ENCODE data around the gene KRTAP5-6. TPM values are rescaled to one million over a fixed set of nuclear protein-coding genes. Genes with fewer than 3 reads are reported as not detected.

The KRTAP5-6 gene
- total and polyA plus RNA-seq, 8 donors: not detected

- no peak for DNase-seq
- Histone ChIP-seq H3K4me1 (no peaks in the 10 kb centered on the region), H3K27ac (no peak overlapping the region), H3K9me3 (peaks cover 0 to 24% (median 21%) of the 10 kb centered on the region in 4 donors), H3K27me3 (peaks cover 6 to 93% (median 31%) of the 10 kb centered on the region in 3 donors), H3K36me3 (no peaks in the 10 kb centered on the region), H3K4me3 (no peak overlapping the region)
- 56 to 65% (median 59%) methylated on average over 10 of the region's 10 CpGs for WGBS, 5 donors
- no peak for TF ChIP-seq POLR2A (IDR thresholded peaks at IDR 0.05)
- TF ChIP-seq CTCF (IDR thresholded peaks at IDR 0.05): no peak
- TF ChIP-seq EP300 (IDR thresholded peaks at IDR 0.05): no peak
- TF ChIP-seq POLR2AphosphoS5 (IDR thresholded peaks at IDR 0.05): no peak
- intact Hi-C loops (cut with DNase I; ENCODE audit: low total_unique reads): no loop called here
Observed at GRCh38 chr11:1734641-1735081, 37.7 kb downstream of the KRTAP5-6 start.

- Histone ChIP-seq H3K27me3 (peaks cover 6 to 92% (median 26%) of the 10 kb centered on the region in 3 donors), H3K9me3 (peaks cover 0 to 24% (median 21%) of the 10 kb centered on the region in 4 donors), H3K27ac (no peak overlapping the region), H3K4me1 (no peaks in the 10 kb centered on the region), H3K36me3 (no peaks in the 10 kb centered on the region), H3K4me3 (no peak overlapping the region)
- 75 to 86% (median 79%) methylated on average over 16 of the region's 16 CpGs for WGBS, 5 donors
- TF ChIP-seq POLR2A (IDR thresholded peaks at IDR 0.05) (no peak), EP300 (IDR thresholded peaks at IDR 0.05) (no peak), POLR2AphosphoS5 (IDR thresholded peaks at IDR 0.05) (no peak), CTCF (IDR thresholded peaks at IDR 0.05) (no peak)
- intact Hi-C loops (cut with DNase I; ENCODE audit: low total_unique reads): no loop called here
- no peak for DNase-seq
Observed at GRCh38 chr11:1735271-1735670, 38.3 kb downstream of the KRTAP5-6 start.

GRCh38 chr11:1736447-1736992, 39.5 kb downstream of the KRTAP5-6 start:
- 59 to 64% (median 61%) methylated on average over 3 of the region's 3 CpGs for WGBS, 5 donors

GRCh38 chr11:1737080-1737757, 40.2 kb downstream of the KRTAP5-6 start:
- intact Hi-C loops (cut with DNase I; ENCODE audit: low total_unique reads): no loop called here
- Histone ChIP-seq H3K27ac (no peak overlapping the region), H3K9me3 (peaks cover 0 to 24% (median 21%) of the 10 kb centered on the region in 4 donors), H3K36me3 (no peaks in the 10 kb centered on the region), H3K4me1 (no peaks in the 10 kb centered on the region), H3K27me3 (peaks cover 6 to 95% (median 26%) of the 10 kb centered on the region in 3 donors), H3K4me3 (no peak overlapping the region)
- no peak for DNase-seq
- 77 to 85% (median 80%) methylated on average over 6 of the region's 6 CpGs for WGBS, 5 donors
- no peak for TF ChIP-seq EP300 (IDR thresholded peaks at IDR 0.05)
- TF ChIP-seq POLR2AphosphoS5 (IDR thresholded peaks at IDR 0.05): no peak

More at GRCh38 chr11:1736447-1736992, 39.5 kb downstream of the KRTAP5-6 start:
- no peak for DNase-seq
- intact Hi-C loops (cut with DNase I; ENCODE audit: low total_unique reads): no loop called here
- Histone ChIP-seq H3K27me3 (peaks cover 6 to 95% (median 23%) of the 10 kb centered on the region in 3 donors), H3K9me3 (peaks cover 0 to 24% (median 21%) of the 10 kb centered on the region in 4 donors), H3K36me3 (no peaks in the 10 kb centered on the region), H3K4me3 (no peak overlapping the region), H3K27ac (no peak overlapping the region), H3K4me1 (no peaks in the 10 kb centered on the region)
- TF ChIP-seq POLR2A (IDR thresholded peaks at IDR 0.05) (no peak), CTCF (IDR thresholded peaks at IDR 0.05) (no peak)

- peaks cover under 1 to 88% (median 19%) of the 10 kb centered on the region in 3 donors for H3K27me3 ChIP-seq
- H3K9me3 ChIP-seq: peaks cover 0 to 24% (median 21%) of the 10 kb centered on the region in 4 donors
- no peaks in the 10 kb centered on the region for H3K4me1 ChIP-seq
- DNase-seq: no peak
- no peak for TF ChIP-seq EP300 (IDR thresholded peaks at IDR 0.05)
- no peak for TF ChIP-seq POLR2AphosphoS5 (IDR thresholded peaks at IDR 0.05)
- TF ChIP-seq POLR2A (IDR thresholded peaks at IDR 0.05): no peak
- no peak for TF ChIP-seq CTCF (IDR thresholded peaks at IDR 0.05)
- H3K27ac ChIP-seq: no peak overlapping the region
- no peak overlapping the region for H3K4me3 ChIP-seq
- H3K36me3 ChIP-seq: no peaks in the 10 kb centered on the region
- intact Hi-C loops (cut with DNase I; ENCODE audit: low total_unique reads): no loop called here
- 91 to 93% (median 91%) methylated on average over 10 of the region's 10 CpGs for WGBS, 5 donors
Observed at GRCh38 chr11:1738380-1738779, 41.4 kb downstream of the KRTAP5-6 start.

Data from stomach (tissue), 9 donors.